GM12892 (cell line): Measurements from ENCODE around the gene EHF.

Source experiments
- DNase-seq: peaks from one replicate; pipeline ENCODE4 v3.0.0; 2011; ENCODE audit not compliant: insufficient read length
- FAIRE-seq: peaks from 2 replicates; lab custom pipeline; 2011; peaks lifted over from hg19 to GRCh38; lab: Jason Lieb, UNC
- POLR2A ChIP-seq: IDR thresholded peaks from 2 replicates; pipeline ENCODE4 v1.6.1; 2011; ENCODE audit warnings: low read depth, low read length, control low read depth
- POLR2AphosphoS5 ChIP-seq: IDR thresholded peaks from 2 replicates; pipeline ENCODE4 v1.6.1; 2011; ENCODE audit warnings: low read depth, low read length, control low read depth
- TAF1 ChIP-seq: IDR thresholded peaks from 2 replicates; pipeline ENCODE4 v1.6.1; 2011; ENCODE audit warnings: low read depth, mild to moderate bottlenecking, control low read depth, low read length, borderline replicate concordance

EHF gene

GRCh38 chr11:34652191-34652973, 31.5 kb downstream of the EHF start:
- DNase-seq = no peak
- no peak for TF ChIP-seq TAF1
- no peak for TF ChIP-seq POLR2A
- no peak for TF ChIP-seq POLR2AphosphoS5
- peak; percentile 70 for FAIRE-seq

- no peak for FAIRE-seq
- DNase-seq = no peak
- no peak for TF ChIP-seq POLR2AphosphoS5
- no peak for TF ChIP-seq POLR2A
- no peak for TF ChIP-seq TAF1
Measured at GRCh38 chr11:34653031-34653430, 32.1 kb downstream of the EHF start.

- DNase-seq (no peak), FAIRE-seq (no peak)
- TF ChIP-seq POLR2A (no peak), POLR2AphosphoS5 (no peak), TAF1 (no peak)
Measured at GRCh38 chr11:34653851-34654482, 33.1 kb downstream of the EHF start.

GRCh38 chr11:34654483-34655334, 33.8 kb downstream of the EHF start:
- FAIRE-seq (no peak), DNase-seq (no peak)
- TF ChIP-seq POLR2AphosphoS5 = no peak
- TF ChIP-seq POLR2A = no peak
- TF ChIP-seq TAF1 = no peak

GRCh38 chr11:34655335-34656008, 34.6 kb downstream of the EHF start:
- FAIRE-seq (no peak), DNase-seq (no peak)
- TF ChIP-seq POLR2A (no peak), POLR2AphosphoS5 (no peak), TAF1 (no peak)

- FAIRE-seq (no peak), DNase-seq (no peak)
- TF ChIP-seq POLR2A (no peak), POLR2AphosphoS5 (no peak), TAF1 (no peak)
Measured at GRCh38 chr11:34656062-34656720, 35.3 kb downstream of the EHF start.

GRCh38 chr11:34658071-34659015, 37.5 kb downstream of the EHF start:
- DNase-seq (no peak), FAIRE-seq (no peak)
- TF ChIP-seq POLR2A (no peak), TAF1 (no peak), POLR2AphosphoS5 (no peak)

- DNase-seq (no peak), FAIRE-seq (no peak)
- TF ChIP-seq POLR2A (no peak), TAF1 (no peak), POLR2AphosphoS5 (no peak)
Measured at GRCh38 chr11:34659096-34659733, 38.3 kb downstream of the EHF start.
